A673 (cell line): ENCODE data around the gene SLC35D2. TPM values are rescaled to one million over a fixed set of nuclear protein-coding genes. Genes with fewer than 3 reads are reported as not detected.

ENCODE experiments used
- BruUV-seq: library from RNA; stranded (reverse); fragments of 400-500 nt; replicated peaks from 2 replicates; lab custom pipeline; 2021; lab: Mats Ljungman, UMichigan
- CTCF ChIA-PET: fragments of 300-600 bp; sonication (Branson Sonifier 250); formaldehyde crosslinking; loops from one replicate; lab custom pipeline; 2022; ENCODE audit warnings: antibody characterized with exemption; lab: Charles Lee
- POLR2A ChIA-PET: fragments of 300-600 bp; sonication (Branson Sonifier 250); formaldehyde crosslinking; loops from one replicate; lab custom pipeline; 2022; ENCODE audit warnings: antibody characterized with exemption; ENCODE audit not compliant: low non-redundant PET; lab: Charles Lee
- DNase-seq: peaks from one replicate; pipeline ENCODE4 v3.0.0-alpha.2; 2015; ENCODE audit warnings: low spot score
- H3K27ac ChIP-seq: fragments of 200-600 bp; sonication (generic); 2 replicates; pipeline ENCODE4 v1.5.1; 2016; ENCODE audit warnings: mixed run types, low read depth, mild to moderate bottlenecking, mixed read lengths, antibody characterized with exemption, low read length; ENCODE audit not compliant: poor library complexity, severe bottlenecking
- H3K27me3 ChIP-seq: fragments of 200-600 bp; sonication (generic); replicated peaks from 2 replicates; pipeline ENCODE4 v1.6.1; 2017; ENCODE audit warnings: mixed run types, low read depth, mild to moderate bottlenecking, mixed read lengths, antibody characterized with exemption, low read length; ENCODE audit not compliant: insufficient read depth, poor library complexity
- H3K36me3 ChIP-seq: fragments of 200-600 bp; sonication (generic); 2 replicates; pipeline ENCODE4 v1.6.1; 2016; ENCODE audit warnings: mixed run types, mild to moderate bottlenecking, mixed read lengths, antibody characterized with exemption, low read length; ENCODE audit not compliant: insufficient read depth, poor library complexity, severe bottlenecking
- H3K4me1 ChIP-seq: fragments of 200-600 bp; sonication (generic); 2 replicates; pipeline ENCODE4 v1.6.1; 2017; ENCODE audit warnings: mixed run types, mild to moderate bottlenecking, mixed read lengths, antibody characterized with exemption, low read length; ENCODE audit not compliant: insufficient read depth, poor library complexity, severe bottlenecking
- H3K4me3 ChIP-seq: fragments of 200-600 bp; sonication (generic); 2 replicates; pipeline ENCODE4 v1.5.1; 2016; ENCODE audit warnings: low read depth, mixed run types, mild to moderate bottlenecking, mixed read lengths, low read length; ENCODE audit not compliant: poor library complexity, severe bottlenecking
- H3K9me3 ChIP-seq: fragments of 200-600 bp; sonication (generic); 2 replicates; pipeline ENCODE4 v1.6.1; 2016; ENCODE audit warnings: mixed run types, low read depth, mild to moderate bottlenecking, mixed read lengths, antibody characterized with exemption, low read length; ENCODE audit not compliant: poor library complexity, severe bottlenecking
- EZH2 ChIP-seq: fragments of 200-600 bp; sonication (generic); IDR thresholded peaks from 2 replicates; pipeline ENCODE4 v1.6.1; 2017; ENCODE audit warnings: borderline replicate concordance, low read depth, mild to moderate bottlenecking, mixed read lengths, antibody characterized with exemption, low read length; ENCODE audit not compliant: poor library complexity, severe bottlenecking
- intact Hi-C: fragments of 100-400 bp; cut with micrococcal nuclease; formaldehyde crosslinking; loops from one replicate; pipeline ENCODE4 v1.10.0; 2022; ENCODE audit not compliant: unreplicated experiment
- total RNA-seq: library from RNA; stranded (reverse); gene quantifications from 2 replicates; pipeline ENCODE4 v1.2.3, GENCODE V29; 2021
- TF ChIP-seq, protein P1 (sequence below): fragments of 300-800, 200-600 bp; sonication (generic); conservative IDR thresholded peaks from 2 replicates; pipeline ENCODE4 v1.5.1; 2017; ENCODE audit warnings: low read depth, mild to moderate bottlenecking, antibody characterized with exemption, low read length, moderate library complexity, mixed read lengths

SLC35D2 gene
- total RNA-seq, 1 experiment from 2014 or later, result 1.1 TPM

DNA sequence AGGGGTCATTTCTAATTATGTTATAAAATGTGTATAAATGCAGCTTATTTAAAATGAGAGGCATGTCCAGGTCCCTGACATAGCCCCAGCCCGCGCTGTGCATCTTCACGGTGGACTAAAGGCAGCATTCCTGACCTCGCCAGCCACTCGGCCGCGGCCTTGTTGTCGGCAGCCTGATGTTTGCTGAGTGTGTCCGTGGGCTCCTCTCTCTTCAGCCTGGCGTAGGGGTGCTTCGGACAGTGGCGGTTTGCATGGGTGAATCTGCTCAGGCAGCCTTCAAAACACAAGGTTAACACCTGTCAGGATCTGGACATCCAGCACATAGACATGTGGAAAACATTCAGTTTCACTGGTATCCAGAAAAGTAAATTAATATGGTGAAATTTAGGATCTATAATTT, 8.8 kb upstream of the SLC35D2 start:
- Histone ChIP-seq H3K27ac (no peak overlapping the region), H3K9me3 (no peaks in the 10 kb centered on the region), H3K36me3 (peaks cover 53% of the 10 kb centered on the region), H3K4me1 (no peaks in the 10 kb centered on the region), H3K27me3 (no peaks in the 10 kb centered on the region), H3K4me3 (no peak overlapping the region)
- TF ChIP-seq EZH2, result no peak
- TF ChIP-seq, protein P1, sequence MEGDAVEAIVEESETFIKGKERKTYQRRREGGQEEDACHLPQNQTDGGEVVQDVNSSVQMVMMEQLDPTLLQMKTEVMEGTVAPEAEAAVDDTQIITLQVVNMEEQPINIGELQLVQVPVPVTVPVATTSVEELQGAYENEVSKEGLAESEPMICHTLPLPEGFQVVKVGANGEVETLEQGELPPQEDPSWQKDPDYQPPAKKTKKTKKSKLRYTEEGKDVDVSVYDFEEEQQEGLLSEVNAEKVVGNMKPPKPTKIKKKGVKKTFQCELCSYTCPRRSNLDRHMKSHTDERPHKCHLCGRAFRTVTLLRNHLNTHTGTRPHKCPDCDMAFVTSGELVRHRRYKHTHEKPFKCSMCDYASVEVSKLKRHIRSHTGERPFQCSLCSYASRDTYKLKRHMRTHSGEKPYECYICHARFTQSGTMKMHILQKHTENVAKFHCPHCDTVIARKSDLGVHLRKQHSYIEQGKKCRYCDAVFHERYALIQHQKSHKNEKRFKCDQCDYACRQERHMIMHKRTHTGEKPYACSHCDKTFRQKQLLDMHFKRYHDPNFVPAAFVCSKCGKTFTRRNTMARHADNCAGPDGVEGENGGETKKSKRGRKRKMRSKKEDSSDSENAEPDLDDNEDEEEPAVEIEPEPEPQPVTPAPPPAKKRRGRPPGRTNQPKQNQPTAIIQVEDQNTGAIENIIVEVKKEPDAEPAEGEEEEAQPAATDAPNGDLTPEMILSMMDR, result no peak
- intact Hi-C loops, result no loop called here
- no TSS peak for BruUV-seq
- ChIA-PET CTCF (no interaction called here), POLR2A (no interaction called here)
- no peak for DNase-seq

DNA sequence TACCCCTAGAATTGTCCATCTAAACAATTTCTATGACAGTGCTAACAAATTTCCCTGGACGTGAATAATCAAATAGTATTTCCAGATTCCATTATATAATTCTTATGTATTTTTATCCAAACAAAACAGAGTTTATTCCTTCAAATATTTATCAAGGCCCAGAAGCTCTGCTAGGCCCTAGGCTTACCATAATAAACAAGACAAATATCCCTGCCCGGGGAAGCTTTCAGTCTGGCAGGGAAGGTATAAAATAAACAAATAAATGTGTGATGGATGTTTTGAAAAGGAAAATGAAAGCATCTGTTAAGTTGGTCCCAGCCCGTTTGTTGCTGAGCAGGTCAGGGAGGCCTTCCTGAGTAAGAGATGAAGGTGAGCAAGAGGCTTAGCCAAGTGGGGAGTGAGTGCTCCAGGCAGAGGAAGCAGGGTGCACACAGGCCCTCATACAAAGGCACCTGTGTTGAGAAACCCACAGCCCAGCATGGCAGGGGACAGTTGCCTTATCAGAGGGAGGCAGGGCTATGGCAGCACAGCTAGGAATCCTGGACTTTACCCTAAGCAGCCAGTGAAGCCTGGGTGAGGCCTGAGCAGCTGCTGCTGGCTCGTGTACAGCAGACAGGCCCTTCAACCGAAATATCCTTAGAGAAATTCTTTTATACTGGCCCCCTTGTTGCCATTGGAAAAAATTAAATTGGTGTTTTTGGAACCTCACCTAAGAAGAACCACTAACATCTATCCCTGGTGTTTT, 7.7 kb upstream of the SLC35D2 start:
- POLR2A ChIA-PET, result interaction anchor here (0.6 kb wide), 1 partner anchor 405 kb away, joined by 12 read pairs; no protein-coding TSS in a partner anchor
- peaks cover 61% of the 10 kb centered on the region for H3K36me3 ChIP-seq
- no peaks in the 10 kb centered on the region for H3K9me3 ChIP-seq
- H3K4me3 ChIP-seq, result no peak overlapping the region
- intact Hi-C loops, result no loop called here
- no peak for DNase-seq
- TF ChIP-seq, protein P1, result no peak
- H3K4me1 ChIP-seq, result no peaks in the 10 kb centered on the region
- no TSS peak for BruUV-seq
- no peak overlapping the region for H3K27ac ChIP-seq
- CTCF ChIA-PET, result no interaction called here
- no peaks in the 10 kb centered on the region for H3K27me3 ChIP-seq

DNA sequence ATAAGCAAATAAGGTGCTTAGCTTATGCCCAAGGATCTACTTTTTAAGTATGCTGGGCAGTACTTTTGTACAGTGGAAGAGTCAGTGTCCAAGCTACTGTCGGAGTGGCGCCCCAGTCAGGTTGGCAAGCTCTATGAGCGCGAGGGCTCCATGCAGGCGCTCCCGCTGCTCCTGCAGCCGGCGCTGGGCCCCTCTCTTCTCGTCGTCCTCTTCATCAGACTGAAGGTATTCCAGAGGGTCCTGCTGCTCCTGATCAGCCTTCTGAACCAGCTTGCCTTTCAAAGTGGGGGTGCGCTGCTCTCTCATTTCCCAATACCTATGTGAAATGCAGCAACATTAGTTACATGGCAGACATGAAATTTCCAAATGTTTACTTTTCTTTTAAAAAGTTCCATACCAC, 4.6 kb upstream of the SLC35D2 start:
- Histone ChIP-seq H3K27ac (no peak overlapping the region), H3K36me3 (peaks cover 67% of the 10 kb centered on the region), H3K4me3 (no peak overlapping the region), H3K4me1 (peaks cover 15% of the 10 kb centered on the region), H3K27me3 (no peaks in the 10 kb centered on the region), H3K9me3 (no peaks in the 10 kb centered on the region)
- intact Hi-C loops, result no loop called here
- no peak for TF ChIP-seq EZH2
- TF ChIP-seq, protein P1, result no peak
- ChIA-PET CTCF (no interaction called here), POLR2A (no interaction called here)
- no peak for DNase-seq
- BruUV-seq, result no TSS peak
